Peyer's patch (tissue), 4 donors: ENCODE data around the gene GALNT1. TPM values are rescaled to one million over a fixed set of nuclear protein-coding genes. Genes with fewer than 3 reads are reported as not detected.
A peak's percentile ranks its signal among the peaks of the same experiment; 100 is the strongest.

Experiments used
- DNase-seq, 3 donors: peaks; one replicate each; pipeline ENCODE4 v3.0.0-alpha.2; 2017 to 2019
- H3K27ac ChIP-seq, 4 donors: fragments of 200-600 bp; sonication (generic); one replicate each; pipeline ENCODE4 v1.5.1; 2016 to 2019
- H3K27me3 ChIP-seq, 2 donors: fragments of 200-600 bp; sonication (generic); one replicate each; pipeline ENCODE4 v1.5.1; 2019
- H3K36me3 ChIP-seq, 3 donors: fragments of 200-600 bp; sonication (generic); one replicate each; pipeline ENCODE4 v1.5.1; 2016 to 2019
- H3K4me1 ChIP-seq, 4 donors: fragments of 200-600 bp; sonication (generic); one replicate each; pipeline ENCODE4 v1.5.1; 2016 to 2019
- H3K4me3 ChIP-seq, 4 donors: fragments of 200-600 bp; sonication (generic); 1 replicate in 3 of 4; 2 replicates in 1 of 4; pipeline ENCODE4 v1.5.1; 2016 to 2019; ENCODE audit warnings: mild to moderate bottlenecking in 1 of 4
- H3K9me3 ChIP-seq, 4 donors: fragments of 200-600 bp; sonication (generic); one replicate each; pipeline ENCODE4 v1.5.1; 2016 to 2019; ENCODE audit warnings: mild to moderate bottlenecking in 1 of 4
- POLR2A ChIP-seq, 2 donors: fragments of 450-650 bp; IDR thresholded peaks; one replicate each; pipeline ENCODE4 v1.5.1; 2017; ENCODE audit warnings: antibody characterized with exemption in 2 of 2, mild to moderate bottlenecking in 2 of 2, moderate library complexity in 2 of 2
- total RNA-seq, 4 donors: library from RNA; depleted of rRNA; stranded (reverse); fragments of >200 nt; gene quantifications; one replicate each; pipeline ENCODE4 v1.1.0, GENCODE V29; 2016
- TF ChIP-seq, protein P1 (sequence below), 6 experiments: fragments of 450-650 bp in 4 of 6; fragments of 200-600 bp in 2 of 6; sonication (generic) in 1 of 6; IDR thresholded peaks; one replicate each; pipeline ENCODE4 v1.5.1; 2017 to 2019; ENCODE audit warnings: antibody characterized with exemption in 6 of 6, mild to moderate bottlenecking in 3 of 6, moderate library complexity in 1 of 6

Gene GALNT1
- total RNA-seq, 4 donors from 2014 or later: 30.5 to 87.6 (median 70.7) TPM

- no peaks in the 10 kb centered on the region for H3K27me3 ChIP-seq
- H3K27ac ChIP-seq: no peak overlapping the region
- DNase-seq: peak in 2 of 3 donors; percentile 58
- TF ChIP-seq POLR2A (IDR thresholded peaks at IDR 0.05): no peak
- TF ChIP-seq, protein P1, sequence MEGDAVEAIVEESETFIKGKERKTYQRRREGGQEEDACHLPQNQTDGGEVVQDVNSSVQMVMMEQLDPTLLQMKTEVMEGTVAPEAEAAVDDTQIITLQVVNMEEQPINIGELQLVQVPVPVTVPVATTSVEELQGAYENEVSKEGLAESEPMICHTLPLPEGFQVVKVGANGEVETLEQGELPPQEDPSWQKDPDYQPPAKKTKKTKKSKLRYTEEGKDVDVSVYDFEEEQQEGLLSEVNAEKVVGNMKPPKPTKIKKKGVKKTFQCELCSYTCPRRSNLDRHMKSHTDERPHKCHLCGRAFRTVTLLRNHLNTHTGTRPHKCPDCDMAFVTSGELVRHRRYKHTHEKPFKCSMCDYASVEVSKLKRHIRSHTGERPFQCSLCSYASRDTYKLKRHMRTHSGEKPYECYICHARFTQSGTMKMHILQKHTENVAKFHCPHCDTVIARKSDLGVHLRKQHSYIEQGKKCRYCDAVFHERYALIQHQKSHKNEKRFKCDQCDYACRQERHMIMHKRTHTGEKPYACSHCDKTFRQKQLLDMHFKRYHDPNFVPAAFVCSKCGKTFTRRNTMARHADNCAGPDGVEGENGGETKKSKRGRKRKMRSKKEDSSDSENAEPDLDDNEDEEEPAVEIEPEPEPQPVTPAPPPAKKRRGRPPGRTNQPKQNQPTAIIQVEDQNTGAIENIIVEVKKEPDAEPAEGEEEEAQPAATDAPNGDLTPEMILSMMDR (IDR thresholded peaks at IDR 0.05): no peak
- no peaks in the 10 kb centered on the region for H3K36me3 ChIP-seq
- H3K4me3 ChIP-seq: no peak overlapping the region
- peaks cover 0 to 5% (median 0%) of the 10 kb centered on the region in 4 donors for H3K4me1 ChIP-seq
- H3K9me3 ChIP-seq: peaks cover 0 to 8% (median 0%) of the 10 kb centered on the region in 4 donors
These were observed 10.8 kb downstream of the GALNT1 start for GRCh38 chr18:35592298-35592697.

DNA sequence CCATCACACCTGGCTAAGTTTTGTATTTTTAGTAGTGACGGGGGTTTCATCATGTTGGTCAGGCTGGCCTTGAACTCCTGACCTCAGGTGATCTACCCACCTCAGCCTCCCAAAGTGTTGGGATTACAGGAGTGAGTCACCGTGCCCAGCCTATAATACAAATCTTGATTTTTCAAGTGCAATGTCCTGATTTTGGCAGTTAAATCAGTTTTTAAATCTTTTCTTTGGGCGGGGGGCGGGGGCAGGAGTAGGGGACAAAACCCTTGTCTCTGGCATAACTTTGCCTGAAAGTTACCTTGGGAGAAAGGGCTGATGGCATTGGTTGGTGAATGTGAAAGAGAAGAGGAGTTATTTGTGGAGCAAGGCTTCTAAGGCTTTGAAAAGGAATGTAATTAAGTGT lies 12.3 kb downstream of the GALNT1 start:
- H3K9me3 ChIP-seq: no peaks in the 10 kb centered on the region
- no peak for TF ChIP-seq POLR2A (IDR thresholded peaks at IDR 0.05)
- TF ChIP-seq, protein P1 (IDR thresholded peaks at IDR 0.05): no peak

GRCh38 chr18:35597758-35598157 lies 16.2 kb downstream of the GALNT1 start:
- Histone ChIP-seq H3K36me3 (no peaks in the 10 kb centered on the region), H3K4me1 (peaks cover 0 to 5% (median 0%) of the 10 kb centered on the region in 4 donors), H3K9me3 (peaks cover 0 to 7% (median 0%) of the 10 kb centered on the region in 4 donors), H3K4me3 (no peak overlapping the region), H3K27me3 (no peaks in the 10 kb centered on the region), H3K27ac (no peak overlapping the region)
- TF ChIP-seq, protein P1 (IDR thresholded peaks at IDR 0.05): no peak
- no peak for TF ChIP-seq POLR2A (IDR thresholded peaks at IDR 0.05)
- DNase-seq: no peak

More for the DNA sequence above, 12.3 kb downstream of the GALNT1 start:
- H3K36me3 ChIP-seq: no peaks in the 10 kb centered on the region
- no peak overlapping the region for H3K4me3 ChIP-seq
- peaks cover 0 to 5% (median 0%) of the 10 kb centered on the region in 4 donors for H3K4me1 ChIP-seq
- H3K27me3 ChIP-seq: no peaks in the 10 kb centered on the region
- no peak overlapping the region for H3K27ac ChIP-seq
- DNase-seq: no peak

DNA sequence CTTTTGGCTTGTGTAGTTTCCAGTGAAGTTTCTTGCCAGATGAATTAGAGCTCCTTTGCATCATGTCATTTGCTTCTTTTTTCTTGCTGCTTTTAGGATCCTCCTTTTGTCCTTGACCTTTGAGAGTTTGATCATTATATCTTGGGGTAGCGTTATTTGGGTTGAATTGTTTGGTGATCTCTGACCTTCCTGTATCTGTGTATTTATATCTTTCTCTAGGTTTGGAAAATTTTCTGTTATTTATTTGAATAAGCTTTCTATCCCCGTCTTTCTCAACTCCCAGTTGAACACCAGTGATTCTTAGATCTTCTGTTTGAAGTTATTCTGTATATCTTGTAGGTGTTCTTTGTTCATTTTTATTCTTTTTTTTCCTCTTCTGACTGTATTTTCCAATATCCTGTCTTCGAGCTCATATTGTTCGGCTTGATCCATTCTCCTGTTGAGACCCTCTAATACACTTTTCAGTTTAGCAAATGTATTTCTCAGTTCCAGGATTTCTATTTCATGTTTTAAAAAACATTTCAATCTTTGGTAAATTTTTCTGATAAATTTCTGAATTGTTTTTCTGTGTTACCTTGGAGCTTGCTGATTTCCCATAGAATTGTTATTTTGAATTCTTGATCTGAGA lies 20.8 kb downstream of the GALNT1 start:
- H3K9me3 ChIP-seq: peaks cover 0 to 7% (median 0%) of the 10 kb centered on the region in 4 donors
- H3K4me1 ChIP-seq: no peaks in the 10 kb centered on the region
- H3K4me3 ChIP-seq: no peak overlapping the region
- H3K27me3 ChIP-seq: no peaks in the 10 kb centered on the region
- DNase-seq: no peak
- no peak overlapping the region for H3K27ac ChIP-seq
- H3K36me3 ChIP-seq: no peaks in the 10 kb centered on the region
- no peak for TF ChIP-seq POLR2A (IDR thresholded peaks at IDR 0.05)
- TF ChIP-seq, protein P1 (IDR thresholded peaks at IDR 0.05): no peak

DNA sequence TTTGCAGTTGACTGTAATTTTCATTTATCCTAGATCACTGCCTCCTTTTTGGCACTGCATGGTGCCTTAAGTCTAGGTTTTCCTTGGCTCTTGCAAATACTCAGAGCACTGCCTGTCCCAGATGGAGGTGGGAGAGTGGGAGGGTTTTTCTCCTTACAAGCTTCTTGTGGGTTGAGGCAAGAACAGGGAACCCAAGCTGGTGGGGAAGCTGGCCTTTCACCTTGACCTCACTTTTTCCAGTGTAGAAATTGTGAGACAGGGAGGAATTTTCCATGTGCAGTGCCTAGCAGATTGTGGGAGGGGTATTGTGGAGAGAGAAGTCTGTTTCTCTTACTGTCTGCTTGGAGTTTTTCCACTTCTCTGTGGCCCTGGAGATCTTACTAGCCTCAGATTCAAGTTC lies 21.5 kb downstream of the GALNT1 start:
- no peaks in the 10 kb centered on the region for H3K36me3 ChIP-seq
- no peak overlapping the region for H3K27ac ChIP-seq
- H3K9me3 ChIP-seq: peaks cover 0 to 7% (median 0%) of the 10 kb centered on the region in 4 donors
- H3K27me3 ChIP-seq: no peaks in the 10 kb centered on the region
- TF ChIP-seq POLR2A (IDR thresholded peaks at IDR 0.05): no peak
- TF ChIP-seq, protein P1 (IDR thresholded peaks at IDR 0.05): no peak
- no peaks in the 10 kb centered on the region for H3K4me1 ChIP-seq
- no peak for DNase-seq
- H3K4me3 ChIP-seq: no peak overlapping the region
